C4-2B (cell line): Measurements from ENCODE around the gene BNC2.

Experiments
- CTCF ChIP-seq: fragments of 450-650 bp; conservative IDR thresholded peaks from 2 replicates; pipeline ENCODE4 v1.5.1; 2017; ENCODE audit warnings: mild to moderate bottlenecking
- ZFX ChIP-seq: fragments of 450-650 bp; IDR thresholded peaks from 2 replicates; pipeline ENCODE4 v1.6.1; 2017

DNA sequence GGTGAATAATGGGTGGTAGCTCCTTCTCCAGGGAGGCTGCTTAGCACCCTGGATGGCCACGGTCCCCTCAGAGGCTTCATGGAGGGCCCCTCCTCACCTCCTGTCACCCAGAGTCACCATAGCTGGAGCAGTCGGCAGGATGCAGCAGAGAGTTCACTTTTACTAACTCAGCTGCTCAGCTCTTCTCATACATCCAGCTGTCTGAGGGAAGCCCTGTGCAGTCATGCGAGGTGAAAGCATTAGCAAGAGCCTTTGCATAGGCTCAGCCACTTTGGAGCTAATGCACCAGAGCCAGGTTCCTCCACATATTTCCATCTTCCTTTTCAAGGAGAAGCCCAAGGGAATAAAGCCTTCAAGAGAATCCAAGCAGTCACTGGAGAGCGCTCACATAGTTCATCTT, 499.2 kb downstream of the BNC2 start:
- TF ChIP-seq CTCF (no peak), ZFX (no peak)
